Measurements from ENCODE around the gene NR2C2.
A peak's percentile ranks its signal among the peaks of the same experiment; 100 is the strongest.

Gene NR2C2

GRCh38 chr3:15063656-15064286 lies 116.4 kb downstream of the NR2C2 start:
- DNase-seq (ENCODE audit: low spot score) = no peak

GRCh38 chr3:15064299-15064834 lies 117.0 kb downstream of the NR2C2 start:
- peak; percentile 55 for DNase-seq (ENCODE audit: low spot score)

DNA sequence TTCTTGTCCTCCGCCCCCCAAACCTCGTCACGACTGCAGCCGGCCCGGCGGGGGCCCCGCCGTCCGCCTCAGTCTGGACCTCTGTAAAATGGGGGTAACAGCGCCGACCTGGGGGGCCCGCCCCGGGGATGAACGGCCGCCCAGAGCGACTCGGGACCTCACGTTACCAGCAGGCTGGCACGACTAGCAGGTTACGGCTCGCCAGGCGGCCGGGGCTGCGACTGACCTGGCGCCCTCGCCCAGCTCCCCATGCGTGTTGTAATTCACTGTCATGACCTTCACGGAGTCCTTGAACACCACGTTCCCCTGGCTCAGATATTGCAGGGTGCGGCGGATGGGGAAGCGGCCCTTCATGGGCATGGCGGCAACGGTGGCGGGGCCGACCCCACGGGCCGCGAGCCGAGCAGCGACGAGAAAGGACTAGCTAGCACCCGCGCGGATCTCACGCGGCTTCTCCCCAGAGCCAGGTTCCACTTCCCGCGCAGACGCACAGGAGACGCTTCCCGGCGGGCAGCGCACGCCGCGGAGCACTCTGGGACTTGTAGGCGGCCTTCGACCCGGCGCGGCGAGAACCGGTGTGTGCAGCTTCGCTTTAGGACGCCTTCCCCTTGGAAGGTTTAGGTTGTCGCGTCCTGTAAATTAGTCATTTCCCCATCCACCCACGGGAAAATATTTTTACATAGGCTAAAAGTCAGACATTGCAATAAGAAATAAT lies 117.6 kb downstream of the NR2C2 start, which contains the start of gene MRPS25:
TSS of gene MRPS25 (minus strand) at position 481 of the 715 bp plus-strand sequence. CDS start at position 360, 121 bp downstream.
- peak; percentile 99 for DNase-seq (ENCODE audit: low spot score)

DNA sequence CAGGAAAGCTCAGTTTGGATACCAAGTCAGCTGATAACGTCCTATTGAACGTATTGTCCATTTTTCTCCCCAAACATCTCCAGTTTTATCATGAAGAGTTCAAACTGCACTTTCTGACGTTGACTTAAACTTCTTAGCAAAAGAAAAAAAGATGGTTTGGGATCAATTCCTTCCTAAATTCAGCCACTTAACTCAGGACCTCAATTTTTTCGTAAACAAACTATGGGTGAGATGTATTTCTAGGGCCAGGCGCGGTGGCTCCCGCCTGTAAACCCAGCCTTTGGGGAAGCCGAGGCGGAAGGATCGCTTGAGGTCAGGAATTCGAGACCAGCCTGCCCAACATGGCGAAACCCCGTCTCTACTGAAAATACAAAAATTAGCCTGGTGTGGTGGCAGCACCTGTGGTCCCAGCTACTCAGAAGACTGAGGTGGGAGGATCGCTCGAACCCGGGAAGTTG lies 118.2 kb downstream of the NR2C2 start:
- DNase-seq (ENCODE audit: low spot score) = no peak

DNA sequence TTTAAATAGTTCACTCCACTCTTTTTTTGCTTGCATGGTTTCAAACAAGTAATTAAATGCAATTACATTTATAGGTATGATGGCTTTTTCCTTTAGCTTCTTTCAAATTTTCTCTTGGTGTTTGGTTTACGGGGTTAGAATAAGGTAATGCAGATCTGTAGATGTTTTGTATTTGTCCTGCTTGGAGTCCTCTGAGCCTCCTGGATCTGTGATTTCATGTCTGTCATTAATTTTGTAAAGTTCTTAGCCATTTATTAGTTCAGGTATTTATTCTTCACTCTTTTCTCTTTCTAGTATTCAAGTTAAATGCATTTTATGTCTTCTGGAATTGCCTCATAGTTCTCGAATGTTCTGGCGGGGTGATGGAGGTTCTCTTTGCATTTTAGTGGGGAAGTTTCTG lies 119.1 kb downstream of the NR2C2 start:
- DNase-seq (ENCODE audit: low spot score) = no peak

DNA sequence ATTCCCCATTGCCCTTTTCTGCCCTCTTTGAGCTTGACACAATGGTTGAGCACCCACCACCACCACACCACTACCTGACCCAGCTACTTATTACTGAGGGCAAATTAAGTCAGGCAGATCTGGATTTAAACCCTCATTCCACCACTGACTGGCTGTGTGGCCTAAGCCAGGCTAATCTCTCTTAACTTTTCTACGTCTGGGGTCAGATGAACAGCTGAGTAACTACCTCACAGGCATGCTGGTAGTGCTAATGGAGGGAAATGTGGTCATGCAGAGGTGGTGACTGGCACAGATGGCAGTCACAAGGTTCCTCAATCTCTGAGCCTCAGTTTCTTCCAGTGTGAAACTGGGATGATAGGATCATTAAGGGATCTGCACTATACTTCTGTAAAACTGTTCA lies 122.1 kb downstream of the NR2C2 start:
- no peak for DNase-seq (ENCODE audit: low spot score)

DNA sequence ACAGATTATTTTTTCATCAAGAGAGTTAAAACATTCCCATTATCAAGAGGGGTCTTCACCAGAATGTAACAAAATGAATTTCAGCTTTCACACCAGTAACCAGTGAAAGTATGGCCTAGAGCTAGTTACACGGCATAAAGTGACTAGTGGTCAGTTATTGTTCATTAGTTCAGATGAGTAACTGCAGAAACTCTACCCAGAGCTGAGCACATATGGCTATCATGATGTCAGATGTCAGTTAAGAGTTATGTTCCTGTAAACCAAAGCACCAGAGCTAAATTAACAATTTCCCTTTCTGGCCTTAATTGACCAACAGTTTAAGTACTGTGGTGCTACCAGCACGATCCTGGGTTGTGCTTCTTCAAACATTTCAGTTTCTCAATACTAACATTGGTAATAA lies 124.3 kb downstream of the NR2C2 start:
- no peak for DNase-seq (ENCODE audit: low spot score)

- DNase-seq (ENCODE audit: low spot score) = no peak
Observed at GRCh38 chr3:15074500-15074899, 127.1 kb downstream of the NR2C2 start.

- DNase-seq (ENCODE audit: low spot score) = no peak
Observed at GRCh38 chr3:15079091-15079490, 131.7 kb downstream of the NR2C2 start.

DNA sequence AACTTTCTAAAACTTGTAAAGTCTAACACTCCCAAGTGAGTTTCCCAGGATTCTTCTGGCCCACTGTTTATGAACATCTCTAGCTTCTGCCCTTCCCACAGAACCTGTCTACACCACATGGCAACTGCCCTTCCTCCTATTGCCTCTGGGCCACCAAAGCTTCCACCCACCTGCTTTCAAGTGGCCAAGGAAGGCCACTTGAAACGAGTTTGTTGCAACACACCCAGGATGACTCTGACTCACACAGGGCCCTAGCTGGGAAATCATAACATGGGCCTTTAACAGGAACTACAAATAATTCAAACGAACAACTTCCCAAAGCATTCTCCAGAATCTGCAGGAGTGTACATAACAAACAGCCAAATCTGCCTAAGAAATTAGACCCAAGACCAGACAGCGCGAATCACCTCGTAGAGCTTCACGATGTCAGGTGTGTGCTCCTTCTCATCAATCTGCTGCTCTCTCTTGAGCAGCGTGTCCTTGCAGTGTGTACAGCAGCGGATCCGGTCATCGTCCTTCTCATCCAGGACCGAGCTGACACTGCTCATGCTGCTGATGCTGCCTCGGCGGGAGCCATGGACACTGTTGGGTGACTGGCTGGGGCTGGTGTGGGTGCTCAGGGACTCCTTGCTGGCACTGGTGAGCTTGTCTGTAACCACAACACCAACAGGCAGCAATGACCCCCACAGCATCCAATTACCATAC lies 134.7 kb downstream of the NR2C2 start:
- no peak for DNase-seq (ENCODE audit: low spot score)

GRCh38 chr3:15083252-15083651 lies 135.9 kb downstream of the NR2C2 start:
- no peak for DNase-seq (ENCODE audit: low spot score)

DNA sequence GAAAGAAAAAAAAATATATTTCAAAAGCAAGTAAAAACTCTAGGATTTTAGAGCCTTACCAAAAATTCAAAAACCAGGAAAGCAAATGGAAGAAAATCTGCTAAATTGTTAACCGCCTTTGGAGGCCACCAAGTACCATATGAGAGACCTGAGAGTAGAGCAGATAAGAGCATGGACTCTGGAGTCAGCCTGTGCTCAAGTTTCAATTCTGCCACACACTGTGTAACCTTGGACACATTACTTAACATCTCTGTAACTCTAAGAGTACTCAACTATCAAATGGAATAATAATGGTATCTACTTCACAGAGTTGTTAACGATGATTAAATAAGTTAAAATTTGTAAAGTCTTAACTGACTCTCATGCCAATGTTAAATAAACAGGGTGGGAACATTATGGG lies 138.9 kb downstream of the NR2C2 start:
- DNase-seq (ENCODE audit: low spot score) = no peak

GRCh38 chr3:15086699-15087098 lies 139.3 kb downstream of the NR2C2 start:
- no peak for DNase-seq (ENCODE audit: low spot score)

DNA sequence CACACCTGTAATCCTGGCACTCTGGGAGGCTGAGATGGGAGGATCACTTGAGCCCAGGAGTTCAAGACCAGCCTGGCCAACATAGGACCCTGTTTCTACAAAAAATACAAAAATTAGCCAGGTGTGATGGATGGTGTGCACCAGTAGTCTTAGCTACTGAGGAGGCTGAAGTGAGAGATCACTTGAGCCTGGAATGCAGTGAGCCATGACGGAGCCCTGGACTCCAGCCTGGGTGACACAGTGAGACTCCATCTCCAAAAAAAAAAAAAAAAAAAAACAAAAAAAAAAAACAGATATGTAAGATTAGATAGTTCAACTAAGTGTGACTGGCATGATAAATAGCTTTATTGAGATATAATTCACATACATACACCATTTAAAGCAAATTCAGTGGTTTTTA lies 141.8 kb downstream of the NR2C2 start:
- no peak for DNase-seq (ENCODE audit: low spot score)

DNA sequence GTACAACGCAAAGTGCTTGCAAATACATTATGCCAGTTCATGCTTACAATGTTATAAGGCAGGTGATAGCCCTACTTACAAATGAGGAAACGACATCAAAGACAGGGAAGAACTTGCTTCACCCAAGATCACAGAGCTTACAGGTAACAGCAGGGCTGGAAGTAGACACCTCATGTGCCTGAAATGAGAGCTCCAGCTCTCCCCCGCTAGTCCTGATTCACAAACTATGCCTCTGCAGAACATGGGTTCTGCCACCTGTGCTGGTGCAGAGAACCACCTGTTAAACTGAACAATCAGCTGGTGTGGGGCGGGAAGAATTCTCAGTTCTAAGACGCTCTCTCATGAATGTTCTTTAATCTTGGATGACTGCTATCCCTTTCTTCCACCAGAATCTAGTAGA lies 144.2 kb downstream of the NR2C2 start:
- DNase-seq (ENCODE audit: low spot score) = no peak

DNA sequence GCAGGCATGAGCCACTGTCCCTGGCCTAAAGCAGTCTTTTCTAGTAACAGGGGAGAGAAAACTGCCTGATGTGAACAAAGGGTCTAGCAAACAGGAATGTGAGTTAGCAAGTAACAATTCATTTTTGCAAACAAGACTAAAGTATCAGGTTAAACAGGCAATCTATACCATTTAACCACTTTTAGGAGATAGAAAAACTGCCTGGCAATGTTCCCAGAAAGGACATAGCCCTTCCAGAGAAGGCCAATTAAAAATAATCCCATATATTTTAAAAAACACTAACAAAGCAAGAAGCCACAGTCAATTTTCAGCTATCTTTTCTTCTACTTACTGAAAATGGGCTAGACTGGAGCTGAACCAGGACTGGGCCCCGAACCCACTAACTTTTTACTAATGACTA lies 145.3 kb downstream of the NR2C2 start:
- no peak for DNase-seq (ENCODE audit: low spot score)

DNA sequence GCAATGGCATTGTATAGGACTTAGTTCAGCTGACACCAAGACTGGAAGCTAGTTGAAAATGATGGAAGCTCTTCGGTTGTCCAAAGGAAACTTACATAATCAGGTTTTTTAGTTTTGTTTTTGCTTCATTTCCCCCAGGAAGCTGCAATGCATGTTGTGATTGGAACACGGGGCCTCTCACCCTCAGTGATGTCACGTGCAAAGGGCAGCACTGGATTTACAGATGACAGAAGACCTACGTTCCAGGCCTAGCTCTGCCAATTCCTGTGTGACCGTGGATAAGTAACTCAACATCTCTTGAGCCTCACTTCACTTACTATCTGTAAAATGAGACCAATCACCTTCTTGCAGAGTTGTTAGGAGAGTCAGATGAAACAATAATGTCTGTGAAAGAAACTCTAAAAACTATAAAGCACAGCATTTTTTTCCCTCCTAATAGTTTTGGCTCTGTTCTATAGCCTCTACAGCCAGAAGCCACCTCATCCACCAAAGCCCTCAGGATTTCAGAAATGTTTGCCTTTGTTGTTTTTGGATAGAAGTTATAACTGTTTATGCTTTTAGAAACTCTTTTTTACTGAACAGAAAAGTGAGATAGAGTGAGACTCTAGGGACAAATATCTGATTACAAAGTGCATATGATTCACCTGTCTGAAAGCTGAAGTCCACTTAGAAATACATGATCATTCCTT lies 146.9 kb downstream of the NR2C2 start:
- no peak for DNase-seq (ENCODE audit: low spot score)

- DNase-seq (ENCODE audit: low spot score) = no peak
Observed at GRCh38 chr3:15096046-15096445, 148.7 kb downstream of the NR2C2 start.

- no peak for DNase-seq (ENCODE audit: low spot score)
Observed at GRCh38 chr3:15097891-15098290, 150.5 kb downstream of the NR2C2 start.

Data from AG20443 (cell line).